Mesenchymal stem cell (in vitro differentiated cells and primary cell): Measurements from ENCODE around the gene FUT8.

Experiments used
- DNase-seq: peaks from one replicate; pipeline ENCODE4 v3.0.0-alpha.2; 2013
- H2AFZ ChIP-seq: one replicate; pipeline ENCODE4 v1.6.1; 2013; ENCODE audit warnings: low read depth, mild to moderate bottlenecking, control low read depth, inconsistent platforms, low read length, moderate library complexity
- H2AK5ac ChIP-seq: 2 replicates; pipeline ENCODE4 v1.6.1; 2013; ENCODE audit warnings: low read length, moderate library complexity, mild to moderate bottlenecking, inconsistent platforms; ENCODE audit not compliant: severe bottlenecking
- H2BK120ac ChIP-seq: one replicate; pipeline ENCODE4 v1.6.1; 2013; ENCODE audit warnings: low read depth, mild to moderate bottlenecking, inconsistent platforms, low read length, moderate library complexity
- H2BK12ac ChIP-seq, 2 experiments: one replicate each; pipeline ENCODE4 v1.6.1; 2013; ENCODE audit warnings: inconsistent platforms in 2 of 2, low read length in 2 of 2, mild to moderate bottlenecking in 2 of 2, moderate library complexity in 2 of 2, control low read depth in 1 of 2
- H2BK15ac ChIP-seq: one replicate; pipeline ENCODE4 v1.6.1; 2013; ENCODE audit warnings: mild to moderate bottlenecking, low read depth, inconsistent platforms; ENCODE audit not compliant: poor library complexity, severe bottlenecking
- H2BK5ac ChIP-seq: 2 replicates; pipeline ENCODE4 v1.6.1; 2013; ENCODE audit warnings: low read depth, mild to moderate bottlenecking, low read length, control low read depth, inconsistent platforms; ENCODE audit not compliant: poor library complexity, severe bottlenecking
- H3K14ac ChIP-seq, 2 experiments: one replicate each; pipeline ENCODE4 v1.6.1; 2013; ENCODE audit warnings: inconsistent platforms in 2 of 2, low read length in 2 of 2, control low read depth in 1 of 2, mild to moderate bottlenecking in 1 of 2, moderate library complexity in 1 of 2
- H3K18ac ChIP-seq, 2 experiments: one replicate each; pipeline ENCODE4 v1.6.1; 2013; ENCODE audit warnings: inconsistent platforms in 2 of 2, low read length in 2 of 2, control low read depth in 1 of 2, low read depth in 1 of 2, mild to moderate bottlenecking in 1 of 2
- H3K23ac ChIP-seq, 2 experiments: one replicate each; pipeline ENCODE4 v1.6.1; 2013; ENCODE audit warnings: inconsistent platforms in 2 of 2, low read length in 2 of 2, mild to moderate bottlenecking in 2 of 2, moderate library complexity in 2 of 2, control low read depth in 1 of 2
- H3K27ac ChIP-seq: 2 replicates; pipeline ENCODE4 v1.5.1; 2013; ENCODE audit warnings: mild to moderate bottlenecking, moderate library complexity, low read length, control low read depth, inconsistent platforms; ENCODE audit not compliant: poor library complexity, severe bottlenecking
- H3K27me3 ChIP-seq, 2 experiments: 2 replicates each; pipeline versions ENCODE4 v1.6.1 to v1.7.0; 2013; ENCODE audit warnings: low read length in 2 of 2, mild to moderate bottlenecking in 2 of 2, moderate library complexity in 2 of 2, control low read depth in 1 of 2, inconsistent platforms in 1 of 2; ENCODE audit not compliant: control insufficient read depth in 1 of 2, insufficient read depth in 1 of 2
- H3K36me3 ChIP-seq, 2 experiments: 2 replicates each; pipeline versions ENCODE4 v1.6.1 to v1.7.0; 2013; ENCODE audit warnings: low read length in 2 of 2, control low read depth in 1 of 2, inconsistent platforms in 1 of 2, low read depth in 1 of 2, mild to moderate bottlenecking in 1 of 2; ENCODE audit not compliant: insufficient read depth in 2 of 2, control insufficient read depth in 1 of 2
- H3K4ac ChIP-seq, 2 experiments: one replicate each; pipeline ENCODE4 v1.6.1; 2013; ENCODE audit warnings: inconsistent platforms in 2 of 2, low read length in 2 of 2, mild to moderate bottlenecking in 2 of 2, moderate library complexity in 2 of 2, control low read depth in 1 of 2, low read depth in 1 of 2
- H3K4me1 ChIP-seq: 2 replicates; pipeline ENCODE4 v1.6.1; 2013; ENCODE audit warnings: low read depth, low read length, control low read depth; ENCODE audit not compliant: control insufficient read depth, insufficient read depth
- H3K4me2 ChIP-seq: 2 replicates; pipeline ENCODE4 v1.6.1; 2013; ENCODE audit warnings: low read length, mild to moderate bottlenecking, inconsistent platforms; ENCODE audit not compliant: poor library complexity, severe bottlenecking
- H3K4me3 ChIP-seq, 2 experiments: 2 replicates each; pipeline versions ENCODE4 v1.5.1 to v1.7.0; 2013; ENCODE audit warnings: low read length in 2 of 2, mild to moderate bottlenecking in 2 of 2, control low read depth in 1 of 2, low read depth in 1 of 2; ENCODE audit not compliant: insufficient read depth in 1 of 2
- H3K79me1 ChIP-seq: replicated peaks from 2 replicates; pipeline ENCODE4 v1.6.1; 2013; ENCODE audit warnings: mild to moderate bottlenecking, control low read depth, low read length, inconsistent platforms; ENCODE audit not compliant: poor library complexity, severe bottlenecking
- H3K9ac ChIP-seq: 2 replicates; pipeline ENCODE4 v1.7.0; 2013; ENCODE audit warnings: mild to moderate bottlenecking, low read length, moderate library complexity
- H3K9me3 ChIP-seq: 2 replicates; pipeline ENCODE4 v1.7.0; 2013; ENCODE audit warnings: mild to moderate bottlenecking, low read length; ENCODE audit not compliant: control insufficient read depth
- H4K8ac ChIP-seq: one replicate; pipeline ENCODE4 v1.6.1; 2013; ENCODE audit warnings: inconsistent platforms, mild to moderate bottlenecking, low read length, moderate library complexity
- H4K91ac ChIP-seq: one replicate; pipeline ENCODE4 v1.6.1; 2013; ENCODE audit warnings: mild to moderate bottlenecking, low read length, inconsistent platforms
- WGBS: methylation state at CpG from one replicate; pipeline ENCODE4 v1.1.7; 2013; ENCODE audit warnings: mixed read lengths; 5-methylcytosine and 5-hydroxymethylcytosine counted together

FUT8 gene

GRCh38 chr14:65755331-65755730 lies 342.8 kb downstream of the FUT8 start:
- Histone ChIP-seq H3K4me1 (no peaks in the 10 kb centered on the region), H4K91ac (no peak overlapping the region), H3K27me3 (peaks cover 0 to 8% of the 10 kb centered on the region in 2 experiments), H2BK12ac (no peak overlapping the region), H3K4me3 (no peak overlapping the region), H3K9ac (no peak overlapping the region), H3K4me2 (no peak overlapping the region), H3K23ac (no peak overlapping the region), H2AK5ac (no peak overlapping the region), H3K27ac (no peak overlapping the region), H3K9me3 (no peaks in the 10 kb centered on the region), H3K18ac (no peak overlapping the region), H3K14ac (no peak overlapping the region), H3K4ac (no peak overlapping the region), H2BK15ac (no peak overlapping the region), H3K36me3 (no peaks in the 10 kb centered on the region), H3K79me1 (no peaks in the 10 kb centered on the region), H2BK5ac (no peak overlapping the region), H2AFZ (no peak overlapping the region), H4K8ac (no peak overlapping the region), H2BK120ac (no peak overlapping the region)
- 96% methylated on average over 6 of the region's 6 CpGs for WGBS
- DNase-seq, result no peak

- H3K9ac ChIP-seq, result no peak overlapping the region
- H2BK12ac ChIP-seq, result no peak overlapping the region
- H2AFZ ChIP-seq, result no peak overlapping the region
- no peak overlapping the region for H3K18ac ChIP-seq
- H3K4me3 ChIP-seq, result no peak overlapping the region
- 100% methylated on average over 2 of the region's 3 CpGs for WGBS
- no peak overlapping the region for H2BK5ac ChIP-seq
- no peaks in the 10 kb centered on the region for H3K36me3 ChIP-seq
- peaks cover 0 to 8% of the 10 kb centered on the region in 2 experiments for H3K27me3 ChIP-seq
- no peak overlapping the region for H3K14ac ChIP-seq
- H3K4me1 ChIP-seq, result no peaks in the 10 kb centered on the region
- H3K27ac ChIP-seq, result no peak overlapping the region
- H3K79me1 ChIP-seq, result no peaks in the 10 kb centered on the region
- H2AK5ac ChIP-seq, result no peak overlapping the region
- DNase-seq, result no peak
- H3K9me3 ChIP-seq, result no peaks in the 10 kb centered on the region
- H3K23ac ChIP-seq, result no peak overlapping the region
- no peak overlapping the region for H4K91ac ChIP-seq
- no peak overlapping the region for H2BK120ac ChIP-seq
- H3K4me2 ChIP-seq, result no peak overlapping the region
- no peak overlapping the region for H4K8ac ChIP-seq
- H3K4ac ChIP-seq, result no peak overlapping the region
- no peak overlapping the region for H2BK15ac ChIP-seq
Measured at GRCh38 chr14:65756880-65757279, 344.4 kb downstream of the FUT8 start.

GRCh38 chr14:65769151-65769550 lies 356.6 kb downstream of the FUT8 start:
- WGBS, result 85% methylated on average over 2 of the region's 2 CpGs
- H3K14ac ChIP-seq, result no peak overlapping the region
- H3K4me2 ChIP-seq, result no peak overlapping the region
- peaks cover 11 to 18% of the 10 kb centered on the region in 2 experiments for H3K27me3 ChIP-seq
- no peak overlapping the region for H3K9ac ChIP-seq
- H2BK12ac ChIP-seq, result no peak overlapping the region
- no peak overlapping the region for H3K27ac ChIP-seq
- no peaks in the 10 kb centered on the region for H3K36me3 ChIP-seq
- no peaks in the 10 kb centered on the region for H3K79me1 ChIP-seq
- no peak overlapping the region for H2BK15ac ChIP-seq
- no peaks in the 10 kb centered on the region for H3K9me3 ChIP-seq
- H4K8ac ChIP-seq, result no peak overlapping the region
- no peak overlapping the region for H3K18ac ChIP-seq
- no peak for DNase-seq
- H3K23ac ChIP-seq, result no peak overlapping the region
- no peak overlapping the region for H2AK5ac ChIP-seq
- no peak overlapping the region for H2BK120ac ChIP-seq
- H4K91ac ChIP-seq, result no peak overlapping the region
- H3K4me3 ChIP-seq, result no peak overlapping the region
- H3K4ac ChIP-seq, result no peak overlapping the region
- no peak overlapping the region for H2AFZ ChIP-seq
- no peaks in the 10 kb centered on the region for H3K4me1 ChIP-seq
- no peak overlapping the region for H2BK5ac ChIP-seq

- H3K23ac ChIP-seq, result no peak overlapping the region
- H2AK5ac ChIP-seq, result no peak overlapping the region
- H4K91ac ChIP-seq, result no peak overlapping the region
- WGBS, result 64% methylated on average over 3 of the region's 5 CpGs
- no peak overlapping the region for H3K4me3 ChIP-seq
- no peaks in the 10 kb centered on the region for H3K79me1 ChIP-seq
- no peak overlapping the region for H2AFZ ChIP-seq
- H2BK15ac ChIP-seq, result no peak overlapping the region
- H2BK120ac ChIP-seq, result no peak overlapping the region
- no peak overlapping the region for H3K4me2 ChIP-seq
- no peak overlapping the region for H2BK12ac ChIP-seq
- H3K27me3 ChIP-seq, result peaks cover 10 to 11% of the 10 kb centered on the region in 2 experiments
- no peaks in the 10 kb centered on the region for H3K4me1 ChIP-seq
- H3K36me3 ChIP-seq, result no peaks in the 10 kb centered on the region
- H3K27ac ChIP-seq, result no peak overlapping the region
- no peak for DNase-seq
- no peak overlapping the region for H3K9ac ChIP-seq
- no peak overlapping the region for H2BK5ac ChIP-seq
- H3K4ac ChIP-seq, result no peak overlapping the region
- no peak overlapping the region for H3K18ac ChIP-seq
- no peak overlapping the region for H4K8ac ChIP-seq
- no peaks in the 10 kb centered on the region for H3K9me3 ChIP-seq
- no peak overlapping the region for H3K14ac ChIP-seq
Measured at GRCh38 chr14:65770681-65771080, 358.2 kb downstream of the FUT8 start.
